Spleen (tissue), 7 donors: Measurements from ENCODE around the gene SLIT3.

ENCODE experiments used
- CTCF ChIP-seq, 11 experiments: fragments of 200-600 bp in 7 of 11; fragments of 450-650 bp in 4 of 11; sonication (generic) in 4 of 11; IDR thresholded peaks in 8 of 11; conservative IDR thresholded peaks in 3 of 11; 1 replicate in 7 of 11; 2 replicates in 4 of 11; pipeline versions ENCODE4 v1.4.0 to v1.8.0; 2016 to 2021; ENCODE audit warnings: antibody characterized with exemption in 11 of 11, inconsistent platforms in 4 of 11, mild to moderate bottlenecking in 1 of 11
- POLR2A ChIP-seq, 3 donors: fragments of 450-650 bp; IDR thresholded peaks; one replicate each; pipeline ENCODE4 v1.5.1; 2017; ENCODE audit warnings: antibody characterized with exemption in 3 of 3, mild to moderate bottlenecking in 1 of 3
- donor health status: DM: no; HTN: no; CAD: no; lungs with moderate emphysema.
- donor health status: DM: no; HTN: no; CAD: no.
- donor health status: DM: no; HTN: no; CAD: no.

- no peak for TF ChIP-seq CTCF (IDR thresholded peaks at IDR 0.05 in 8 of 11, conservative IDR thresholded peaks at IDR 0.05 in 3 of 11)
- TF ChIP-seq POLR2A (IDR thresholded peaks at IDR 0.05), result no peak
These were observed 386.4 kb downstream of the SLIT3 start for GRCh38 chr5:168914491-168914890.
